SK-N-SH treated with all-trans-retinoic acid at 6 μM for 48 hours (cell line): ENCODE data around the gene HMGB4.

Experiments
- RARB ChIP-seq: fragments of 250-450 bp; sonication (Bioruptor Pico); IDR thresholded peaks from 2 replicates; pipeline ENCODE4 v1.8.0; 2021; ENCODE audit warnings: mild to moderate bottlenecking, moderate library complexity
- ZNF8 ChIP-seq: fragments of 450-650 bp; formaldehyde crosslinking; IDR thresholded peaks from 2 replicates; pipeline ENCODE4 v1.5.0; 2020; ENCODE audit warnings: mild to moderate bottlenecking, moderate library complexity

DNA sequence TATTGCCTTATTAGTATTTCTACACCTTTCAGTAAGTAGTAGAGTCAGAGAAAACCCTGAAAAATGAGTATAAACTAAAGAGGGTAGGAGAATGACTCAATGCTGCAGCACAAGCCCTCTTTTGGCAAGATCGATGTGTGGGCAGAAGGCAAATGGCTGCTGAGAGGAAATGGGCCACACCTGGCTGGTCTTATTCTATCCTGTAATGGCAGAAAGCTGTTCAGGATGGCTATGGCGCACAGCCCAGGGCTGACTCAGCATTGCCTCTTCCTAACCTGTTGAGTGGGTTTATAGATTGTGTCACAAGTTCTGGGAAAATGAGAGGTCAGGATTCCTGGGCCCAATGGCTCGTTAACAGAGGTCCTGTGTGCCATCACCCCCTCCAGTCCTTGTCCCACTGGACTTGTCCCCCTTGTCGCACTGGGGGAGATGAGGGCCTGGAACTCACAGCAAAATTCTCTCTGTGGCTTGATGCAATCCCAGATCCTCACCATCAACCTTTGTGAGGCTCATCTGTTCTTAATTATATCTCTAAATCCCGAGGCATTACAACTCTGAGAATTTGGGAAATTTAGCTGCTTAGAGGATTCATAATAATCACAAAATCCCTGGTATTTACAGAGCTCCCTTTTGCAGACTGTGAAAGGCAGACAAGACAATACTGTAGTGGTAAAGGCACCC is 13.2 kb downstream of the HMGB4 start:
- TF ChIP-seq ZNF8 (CRISPR knock-in tag) (no peak), RARB (CRISPR knock-in tag) (no peak)
